Spleen (tissue), 7 donors: ENCODE results near the gene WDFY4.

Source experiments
- CTCF ChIP-seq, 11 experiments: fragments of 200-600 bp in 7 of 11; fragments of 450-650 bp in 4 of 11; sonication (generic) in 4 of 11; IDR thresholded peaks in 8 of 11; conservative IDR thresholded peaks in 3 of 11; 1 replicate in 7 of 11; 2 replicates in 4 of 11; pipeline versions ENCODE4 v1.4.0 to v1.8.0; 2016 to 2021; ENCODE audit warnings: antibody characterized with exemption in 11 of 11, inconsistent platforms in 4 of 11, mild to moderate bottlenecking in 1 of 11
- POLR2AphosphoS5 ChIP-seq, 3 donors: sonication (generic); formaldehyde crosslinking; IDR thresholded peaks; one replicate each; pipeline ENCODE4 v1.5.1; 2017; ENCODE audit warnings: antibody characterized with exemption in 3 of 3
- donor health status: DM: no; HTN: no; CAD: no; lungs with moderate emphysema.
- donor health status: DM: no; HTN: no; CAD: no.
- donor health status: DM: no; HTN: no; CAD: no.

GRCh38 chr10:48699011-48699627 is 14.4 kb downstream of the WDFY4 start:
- no peak for TF ChIP-seq CTCF (IDR thresholded peaks at IDR 0.05 in 8 of 11, conservative IDR thresholded peaks at IDR 0.05 in 3 of 11)
- no peak for TF ChIP-seq POLR2AphosphoS5 (IDR thresholded peaks at IDR 0.05)
